ENCODE measurements around the gene ENDOD1.

ENDOD1 gene

GRCh38 chr11:95097209-95097608, 7.6 kb downstream of the ENDOD1 start:
- ChIA-PET CTCF (interaction anchor here (1.1 to 13.5 kb wide), 5 partner anchors 8 to 55 kb away, joined by 3 to 306 read pairs (median 4); partner anchors contain the start of genes ENDOD1 and SRSF8), POLR2A (no interaction called here)
- DNase-seq (ENCODE audit: extremely low spot score) = no peak
- TF ChIP-seq CTCF (IDR thresholded peaks at IDR 0.05; ENCODE audit: control extremely low read depth, extremely low read depth, low read depth, missing control alignments) = no peak

- TF ChIP-seq CTCF (IDR thresholded peaks at IDR 0.05; ENCODE audit: control extremely low read depth, extremely low read depth, low read depth, missing control alignments) = no peak
- POLR2A ChIA-PET = interaction anchor here (1.1 kb wide), 1 partner anchor 8 kb away, joined by 3 read pairs; no protein-coding TSS in a partner anchor
- CTCF ChIA-PET = interaction anchor here (0.6 to 13.5 kb wide), 9 partner anchors 9 to 607 kb away, joined by 3 to 306 read pairs (median 4); partner anchors contain the start of genes ENDOD1 and SRSF8
- no peak for DNase-seq (ENCODE audit: extremely low spot score)
Measured at GRCh38 chr11:95098826-95099225, 9.2 kb downstream of the ENDOD1 start.

GRCh38 chr11:95100191-95100648, 10.6 kb downstream of the ENDOD1 start:
- POLR2A ChIA-PET = no interaction called here
- DNase-seq (ENCODE audit: extremely low spot score) = no peak
- TF ChIP-seq CTCF (IDR thresholded peaks at IDR 0.05; ENCODE audit: control extremely low read depth, extremely low read depth, low read depth, missing control alignments) = no peak
- CTCF ChIA-PET = interaction anchor here (2.7 to 13.5 kb wide), 2 partner anchors 8 to 24 kb away, joined by 14 to 306 read pairs; partner anchors contain the start of gene SRSF8

DNA sequence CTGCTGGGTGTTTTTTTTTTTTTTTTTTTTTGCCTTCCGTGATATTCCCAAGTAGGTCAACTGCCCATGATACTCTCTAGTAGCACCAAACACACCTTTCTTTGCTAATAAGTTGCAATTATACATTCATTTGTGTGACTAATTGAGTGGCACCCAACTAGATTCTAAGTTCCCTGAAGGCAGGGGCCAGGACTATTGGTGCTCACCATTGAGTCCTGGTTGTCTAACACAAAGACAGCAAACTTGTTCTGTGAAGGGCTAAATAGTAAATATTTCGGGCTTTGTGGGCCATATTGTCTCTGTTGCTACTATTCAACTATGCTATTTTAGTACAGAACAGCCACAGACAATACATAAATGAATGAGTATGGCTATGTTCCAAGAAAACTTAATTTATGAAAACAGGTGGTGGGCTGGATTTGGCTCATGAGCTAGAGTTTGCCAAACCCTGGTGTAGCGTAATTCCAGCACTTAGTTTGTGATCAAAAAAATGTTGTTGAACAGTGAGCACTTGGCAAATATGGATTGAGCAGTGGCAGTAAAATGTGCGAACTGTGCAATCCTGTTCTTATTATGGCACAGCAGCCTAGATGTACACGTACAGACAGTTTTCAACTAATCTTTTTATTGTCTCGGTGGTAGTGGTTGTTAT, 11.3 kb downstream of the ENDOD1 start:
- no peak for TF ChIP-seq CTCF (IDR thresholded peaks at IDR 0.05; ENCODE audit: control extremely low read depth, extremely low read depth, low read depth, missing control alignments)
- POLR2A ChIA-PET = no interaction called here
- CTCF ChIA-PET = interaction anchor here (2.1 to 4.1 kb wide), 2 partner anchors 10 to 37 kb away, joined by 7 to 32 read pairs; partner anchors contain the start of gene ENDOD1
- no peak for DNase-seq (ENCODE audit: extremely low spot score)

DNA sequence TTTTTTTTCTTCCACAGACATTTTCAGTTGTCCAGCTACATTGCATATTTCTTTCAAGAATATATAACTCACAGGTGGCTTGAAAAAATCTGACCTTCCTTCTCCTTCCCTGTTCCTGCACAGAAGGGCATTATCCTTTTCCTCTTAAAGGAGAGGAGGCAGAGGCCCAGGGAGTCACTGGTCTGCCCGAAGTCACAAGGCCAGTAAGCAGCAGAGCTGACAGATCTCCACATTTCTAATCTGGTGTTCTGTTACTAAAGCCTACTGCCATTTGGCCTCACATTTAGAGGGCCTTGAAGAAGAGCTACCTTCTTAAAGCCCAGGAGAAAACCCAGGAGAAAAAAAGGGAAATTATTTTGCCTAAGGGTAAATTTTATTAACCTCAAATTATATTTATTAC, 12.3 kb downstream of the ENDOD1 start:
- no peak for DNase-seq (ENCODE audit: extremely low spot score)
- TF ChIP-seq CTCF (IDR thresholded peaks at IDR 0.05; ENCODE audit: control extremely low read depth, extremely low read depth, low read depth, missing control alignments) = no peak
- ChIA-PET POLR2A (no interaction called here), CTCF (interaction anchor here (1.2 to 4.1 kb wide), 4 partner anchors 10 to 36 kb away, joined by 3 to 32 read pairs (median 5); partner anchors contain the start of gene ENDOD1)

- CTCF ChIA-PET = interaction anchor here (0.7 to 4.1 kb wide), 8 partner anchors 9 to 55 kb away, joined by 3 to 32 read pairs (median 3); partner anchors contain the start of genes ENDOD1 and SRSF8
- POLR2A ChIA-PET = no interaction called here
- TF ChIP-seq CTCF (IDR thresholded peaks at IDR 0.05; ENCODE audit: control extremely low read depth, extremely low read depth, low read depth, missing control alignments) = no peak
- no peak for DNase-seq (ENCODE audit: extremely low spot score)
Measured at GRCh38 chr11:95102733-95103132, 13.1 kb downstream of the ENDOD1 start.

All from GM10248 (cell line).